ENCODE data around the gene YBEY. TPM values are rescaled to one million over a fixed set of nuclear protein-coding genes. Genes with fewer than 3 reads are reported as not detected.

Gene YBEY
- total RNA-seq, 1 donor from 2014 or later: 12.9 TPM

GRCh38 chr21:46265736-46266525 lies 20.2 kb upstream of the YBEY start:
- DNase-seq: no peak

- DNase-seq: no peak
These were observed 19.2 kb upstream of the YBEY start for GRCh38 chr21:46266946-46267345.

- DNase-seq: no peak
These were observed 17.8 kb upstream of the YBEY start for GRCh38 chr21:46268371-46268770.

- no peak for DNase-seq
These were observed 16.7 kb upstream of the YBEY start for GRCh38 chr21:46269466-46269865.

GRCh38 chr21:46273341-46273740 lies 12.8 kb upstream of the YBEY start:
- DNase-seq: no peak

GRCh38 chr21:46274797-46275390 lies 11.2 kb upstream of the YBEY start:
- DNase-seq: no peak

- DNase-seq: peak; percentile 70
These were observed 2.0 kb upstream of the YBEY start for GRCh38 chr21:46284077-46284644.

GRCh38 chr21:46284733-46285132 lies 1.4 kb upstream of the YBEY start:
- no peak for DNase-seq

GRCh38 chr21:46285206-46285661 lies 908 bp upstream of the YBEY start, which contains the start of gene MCM3AP:
MCM3AP (minus strand) TSS chr21:46285611; CDS start chr21:46285286, 325 bp downstream.
- DNase-seq: no peak

- DNase-seq: no peak
These were observed 483 bp downstream of the YBEY start for GRCh38 chr21:46286648-46287002.

- DNase-seq: no peak
These were observed 1.4 kb downstream of the YBEY start for GRCh38 chr21:46287541-46287940.

- DNase-seq: no peak
These were observed 3.6 kb downstream of the YBEY start for GRCh38 chr21:46289655-46290179.

- no peak for DNase-seq
These were observed 5.4 kb downstream of the YBEY start for GRCh38 chr21:46291561-46291960.

- peak; percentile 54 for DNase-seq
These were observed 8.6 kb downstream of the YBEY start for GRCh38 chr21:46294647-46295176.

GRCh38 chr21:46295177-46295770 lies 9.1 kb downstream of the YBEY start:
- DNase-seq: no peak

GRCh38 chr21:46295996-46296752 lies 10.0 kb downstream of the YBEY start:
- DNase-seq: peak; percentile 66

- peak; percentile 52 for DNase-seq
These were observed 11.5 kb downstream of the YBEY start for GRCh38 chr21:46297338-46298271.

GRCh38 chr21:46299167-46299566 lies 13.0 kb downstream of the YBEY start:
- no peak for DNase-seq

- no peak for DNase-seq
These were observed 15.6 kb downstream of the YBEY start for GRCh38 chr21:46301759-46302158.

GRCh38 chr21:46304437-46304836 lies 18.3 kb downstream of the YBEY start:
- no peak for DNase-seq

- no peak for DNase-seq
These were observed 18.8 kb downstream of the YBEY start for GRCh38 chr21:46304955-46305354.

Measured in dermis blood vessel endothelial cell (primary cell).